Endometrial microvascular endothelial cells (primary cell): ENCODE measurements around the gene CNTN1. TPM values are rescaled to one million over a fixed set of nuclear protein-coding genes. Genes with fewer than 3 reads are reported as not detected.
"Not testable (repeated sequence)": the region's sequence is repeated elsewhere in the genome, so short reads cannot be mapped to it uniquely, and the experiment has no call there.

Experiments
- in situ Hi-C: cut with HindIII; loops from 2 replicates; pipeline ENCODE4 v1.10.0; 2017; ENCODE audit warnings: low sequenced_read_pairs, low pct_unique_long_range_greater_than_20kb; ENCODE audit errors: inconsistent ontology term
- total RNA-seq: library from RNA; depleted of rRNA; stranded (reverse); fragments of >200 nt; gene quantifications from one replicate; pipeline ENCODE4 v1.2.3, GENCODE V29; 2015; ENCODE audit errors: inconsistent ontology term

The CNTN1 gene
- total RNA-seq, 1 donor from 2014 or later, result under 0.01 TPM

GRCh38 chr12:41055875-41056577 is 363.8 kb downstream of the CNTN1 start:
- in situ Hi-C loops, result no loop called here

GRCh38 chr12:41058266-41058665 is 366.0 kb downstream of the CNTN1 start:
- in situ Hi-C loops, result no loop called here

- in situ Hi-C loops, result no loop called here
Observed at GRCh38 chr12:41061192-41061591, 369.0 kb downstream of the CNTN1 start.

GRCh38 chr12:41064411-41064810 is 372.2 kb downstream of the CNTN1 start:
- in situ Hi-C loops, result no loop called here

GRCh38 chr12:41067941-41068645 is 375.9 kb downstream of the CNTN1 start:
- in situ Hi-C loops, result no loop called here

- in situ Hi-C loops, result no loop called here
Observed at GRCh38 chr12:41073633-41074472, 381.6 kb downstream of the CNTN1 start.

GRCh38 chr12:41074473-41074769 is 382.2 kb downstream of the CNTN1 start:
- in situ Hi-C loops, result no loop called here

- in situ Hi-C loops, result no loop called here
Observed at GRCh38 chr12:41076114-41076513, 383.9 kb downstream of the CNTN1 start.

GRCh38 chr12:41081241-41081640 is 389.0 kb downstream of the CNTN1 start:
- in situ Hi-C loops, result not testable (repeated sequence)

- in situ Hi-C loops, result no loop called here
Observed at GRCh38 chr12:41089438-41089837, 397.2 kb downstream of the CNTN1 start.

GRCh38 chr12:41092115-41092514 is 399.9 kb downstream of the CNTN1 start:
- in situ Hi-C loops, result no loop called here

GRCh38 chr12:41096797-41097196 is 404.6 kb downstream of the CNTN1 start:
- in situ Hi-C loops, result no loop called here

GRCh38 chr12:41100572-41100971 is 408.3 kb downstream of the CNTN1 start:
- in situ Hi-C loops, result no loop called here

GRCh38 chr12:41101806-41102205 is 409.6 kb downstream of the CNTN1 start:
- in situ Hi-C loops, result no loop called here

GRCh38 chr12:41103614-41104013 is 411.4 kb downstream of the CNTN1 start:
- in situ Hi-C loops, result no loop called here

- in situ Hi-C loops, result no loop called here
Observed at GRCh38 chr12:41106315-41106714, 414.1 kb downstream of the CNTN1 start.

GRCh38 chr12:41108032-41108431 is 415.8 kb downstream of the CNTN1 start:
- in situ Hi-C loops, result no loop called here

- in situ Hi-C loops, result no loop called here
Observed at GRCh38 chr12:41112903-41113302, 420.7 kb downstream of the CNTN1 start.

- in situ Hi-C loops, result no loop called here
Observed at GRCh38 chr12:41120211-41120610, 428.0 kb downstream of the CNTN1 start.

- in situ Hi-C loops, result no loop called here
Observed at GRCh38 chr12:41121374-41121773, 429.1 kb downstream of the CNTN1 start.
